ENCODE measurements around the gene PSMG3.

- TF ChIP-seq CTCF (conservative IDR thresholded peaks at IDR 0.05) (no peak), ZFX (IDR thresholded peaks at IDR 0.05) (no peak)
Observed at GRCh38 chr7:1536743-1537534, 32.9 kb downstream of the PSMG3 start.
